Esophagus muscularis mucosa (tissue), 4 donors: Measurements from ENCODE around the gene WSCD2. TPM values are rescaled to one million over a fixed set of nuclear protein-coding genes. Genes with fewer than 3 reads are reported as not detected.

ENCODE experiments used
- DNase-seq: peaks from one replicate; pipeline ENCODE4 v3.0.0-alpha.2; 2017; ENCODE audit errors: extremely low spot score
- H3K27ac ChIP-seq, 4 donors: fragments of 200-600 bp; sonication (generic); replicated peaks in 1 of 4; 1 replicate in 3 of 4; 2 replicates in 1 of 4; pipeline ENCODE4 v1.5.1; 2016 to 2019; ENCODE audit warnings: mild to moderate bottlenecking in 1 of 4
- H3K27me3 ChIP-seq, 4 donors: fragments of 200-600 bp; sonication (generic); one replicate each; pipeline versions ENCODE4 v1.5.1 to v1.6.0; 2016 to 2019
- H3K36me3 ChIP-seq, 4 donors: fragments of 200-600 bp; sonication (generic); one replicate each; pipeline ENCODE4 v1.5.1; 2016 to 2019
- H3K4me1 ChIP-seq, 4 donors: fragments of 200-600 bp; sonication (generic); one replicate each; pipeline ENCODE4 v1.5.1; 2016 to 2019
- H3K4me3 ChIP-seq, 4 donors: fragments of 200-600 bp; sonication (generic); 1 replicate in 2 of 4; 2 replicates in 2 of 4; pipeline ENCODE4 v1.5.1; 2016 to 2019; ENCODE audit warnings: mild to moderate bottlenecking in 4 of 4, moderate library complexity in 1 of 4
- H3K9me3 ChIP-seq, 4 donors: fragments of 200-600 bp; sonication (generic); 1 replicate in 3 of 4; 2 replicates in 1 of 4; pipeline ENCODE4 v1.5.1; 2016 to 2019
- EP300 ChIP-seq: sonication (generic); formaldehyde crosslinking; IDR thresholded peaks from one replicate; pipeline ENCODE4 v1.6.1; 2017; ENCODE audit warnings: antibody characterized with exemption
- POLR2A ChIP-seq: fragments of 450-650 bp; IDR thresholded peaks from one replicate; pipeline ENCODE4 v1.6.1; 2017; ENCODE audit warnings: antibody characterized with exemption, moderate library complexity, mild to moderate bottlenecking, low read depth
- POLR2AphosphoS5 ChIP-seq, 2 donors: sonication (generic); formaldehyde crosslinking; IDR thresholded peaks; one replicate each; pipeline ENCODE4 v1.6.1; 2017; ENCODE audit warnings: antibody characterized with exemption in 2 of 2
- WGBS: methylation state at CpG from one replicate; pipeline ENCODE4 v1.1.5; 2018; 5-methylcytosine and 5-hydroxymethylcytosine counted together
- intact Hi-C: fragments of 100-400 bp; cut with DNase I; formaldehyde crosslinking; loops from one replicate; pipeline ENCODE4 v1.15.1; 2023
- total RNA-seq, 4 donors: library from RNA; depleted of rRNA; stranded (reverse); fragments of >200 nt; gene quantifications; one replicate each; pipeline versions ENCODE4 v1.1.0 to v1.2.1, GENCODE V29; 2016
- TF ChIP-seq, protein P1 (sequence below), 3 experiments: fragments of 200-600 bp in 2 of 3; fragments of 450-650 bp in 1 of 3; sonication (generic) in 2 of 3; IDR thresholded peaks; one replicate each; pipeline ENCODE4 v1.5.1; 2017 to 2019; ENCODE audit warnings: antibody characterized with exemption in 3 of 3, mild to moderate bottlenecking in 2 of 3, moderate library complexity in 1 of 3

Gene WSCD2
- total RNA-seq, 4 donors from 2014 or later, result 24.7 to 47.9 (median 30.4) TPM

DNA sequence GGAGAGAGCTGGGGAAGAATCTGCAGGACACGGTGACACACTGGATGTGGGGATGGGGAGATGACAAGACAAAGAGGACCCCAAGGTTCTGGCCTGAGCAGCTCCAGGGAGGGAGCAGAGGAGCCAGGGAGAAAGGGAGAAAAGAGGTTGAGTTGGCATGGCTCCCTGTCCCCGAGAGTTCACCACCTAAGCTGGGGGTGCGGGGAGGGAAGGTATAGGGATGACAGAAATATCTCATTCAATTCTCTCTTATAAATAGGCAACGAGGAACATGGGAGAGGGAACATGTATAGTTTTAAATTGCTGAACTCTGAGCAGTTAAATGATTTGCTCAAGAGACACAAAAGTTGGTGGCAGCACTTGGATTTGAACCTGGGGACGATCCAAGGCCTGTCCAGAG lies 124.9 kb downstream of the WSCD2 start:
- TF ChIP-seq POLR2A (no peak), POLR2AphosphoS5 (IDR thresholded peaks at IDR 0.05) (no peak), EP300 (no peak)
- TF ChIP-seq, protein P1, sequence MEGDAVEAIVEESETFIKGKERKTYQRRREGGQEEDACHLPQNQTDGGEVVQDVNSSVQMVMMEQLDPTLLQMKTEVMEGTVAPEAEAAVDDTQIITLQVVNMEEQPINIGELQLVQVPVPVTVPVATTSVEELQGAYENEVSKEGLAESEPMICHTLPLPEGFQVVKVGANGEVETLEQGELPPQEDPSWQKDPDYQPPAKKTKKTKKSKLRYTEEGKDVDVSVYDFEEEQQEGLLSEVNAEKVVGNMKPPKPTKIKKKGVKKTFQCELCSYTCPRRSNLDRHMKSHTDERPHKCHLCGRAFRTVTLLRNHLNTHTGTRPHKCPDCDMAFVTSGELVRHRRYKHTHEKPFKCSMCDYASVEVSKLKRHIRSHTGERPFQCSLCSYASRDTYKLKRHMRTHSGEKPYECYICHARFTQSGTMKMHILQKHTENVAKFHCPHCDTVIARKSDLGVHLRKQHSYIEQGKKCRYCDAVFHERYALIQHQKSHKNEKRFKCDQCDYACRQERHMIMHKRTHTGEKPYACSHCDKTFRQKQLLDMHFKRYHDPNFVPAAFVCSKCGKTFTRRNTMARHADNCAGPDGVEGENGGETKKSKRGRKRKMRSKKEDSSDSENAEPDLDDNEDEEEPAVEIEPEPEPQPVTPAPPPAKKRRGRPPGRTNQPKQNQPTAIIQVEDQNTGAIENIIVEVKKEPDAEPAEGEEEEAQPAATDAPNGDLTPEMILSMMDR (IDR thresholded peaks at IDR 0.05), result no peak
- no peak for DNase-seq
- 49% methylated on average over 5 of the region's 5 CpGs for WGBS
- H3K4me1 ChIP-seq, result peaks cover 0 to 15% (median 3%) of the 10 kb centered on the region in 4 donors
- H3K9me3 ChIP-seq, result peaks cover 0 to 1% (median 0%) of the 10 kb centered on the region in 4 donors
- intact Hi-C loops, result no loop called here
- peaks cover 0 to 4% (median under 1%) of the 10 kb centered on the region in 4 donors for H3K36me3 ChIP-seq
- H3K4me3 ChIP-seq, result no peak overlapping the region
- H3K27me3 ChIP-seq, result peaks cover 0 to 45% (median 0%) of the 10 kb centered on the region in 4 donors
- H3K27ac ChIP-seq, result no peak overlapping the region

DNA sequence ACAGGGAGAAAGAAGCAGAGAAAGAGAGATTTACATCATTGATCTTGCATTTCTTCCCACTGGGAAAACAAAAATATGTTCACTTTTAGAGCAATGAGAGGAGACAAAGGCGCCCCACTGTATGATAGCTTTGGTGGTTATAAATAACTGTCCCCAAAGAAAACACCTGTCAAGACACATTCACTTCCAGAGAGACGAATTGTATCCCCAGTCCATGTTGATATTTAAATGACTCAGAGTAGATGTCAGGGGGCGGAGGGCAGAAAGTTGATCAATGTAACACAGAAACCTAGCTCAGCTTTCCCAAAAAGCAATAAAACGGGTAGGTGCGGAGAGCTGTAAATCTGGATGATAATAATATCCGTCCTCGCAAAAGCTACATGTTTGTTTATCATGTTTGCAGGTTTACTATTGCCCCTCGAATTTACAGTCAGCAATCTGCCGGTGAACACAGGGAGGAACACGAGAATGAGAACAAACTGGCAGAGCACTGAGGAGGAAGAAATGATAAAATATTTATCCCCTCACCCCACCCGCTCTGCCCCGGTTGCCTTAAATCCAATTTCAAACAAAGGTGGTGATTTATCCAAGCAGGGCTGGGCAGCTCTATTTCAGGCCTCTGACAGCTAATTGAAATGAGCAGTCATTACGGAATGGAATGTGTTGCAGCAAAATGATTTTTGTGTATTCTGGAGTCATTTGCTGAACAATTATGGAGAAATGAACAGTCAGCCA lies 125.6 kb downstream of the WSCD2 start:
- 53% methylated on average over 13 of the region's 13 CpGs for WGBS
- Histone ChIP-seq H3K9me3 (peaks cover 0 to 5% (median 3%) of the 10 kb centered on the region in 4 donors), H3K27ac (no peak overlapping the region), H3K36me3 (no peaks in the 10 kb centered on the region), H3K4me1 (peaks cover 0 to 15% (median 3%) of the 10 kb centered on the region in 4 donors), H3K4me3 (no peak overlapping the region), H3K27me3 (peaks cover 0 to 45% (median 0%) of the 10 kb centered on the region in 4 donors)
- TF ChIP-seq, protein P1 (IDR thresholded peaks at IDR 0.05), result no peak
- TF ChIP-seq POLR2AphosphoS5 (IDR thresholded peaks at IDR 0.05) (no peak), EP300 (no peak), POLR2A (no peak)
- no peak for DNase-seq
- intact Hi-C loops, result no loop called here

DNA sequence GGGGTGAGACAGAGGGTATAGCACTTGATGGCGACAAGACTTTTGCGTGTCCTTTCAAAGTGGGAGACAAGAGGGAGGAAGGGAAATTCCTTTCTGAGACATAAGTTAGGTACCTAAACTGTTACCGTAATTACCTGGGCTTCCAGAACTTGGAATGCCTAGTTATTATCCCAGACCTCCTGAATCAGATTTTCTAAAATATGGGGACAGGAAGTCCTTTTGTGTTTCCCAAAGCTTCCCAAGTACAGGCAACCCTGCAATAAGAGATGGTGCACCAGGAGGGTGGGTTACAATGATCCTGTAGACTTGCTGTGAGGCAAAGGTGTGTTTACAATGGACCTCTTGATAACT lies 126.1 kb downstream of the WSCD2 start:
- no peak for DNase-seq
- Histone ChIP-seq H3K27ac (no peak overlapping the region), H3K27me3 (peaks cover 0 to 45% (median 0%) of the 10 kb centered on the region in 4 donors), H3K4me3 (no peak overlapping the region), H3K9me3 (peaks cover 0 to 10% (median 8%) of the 10 kb centered on the region in 4 donors), H3K4me1 (peaks cover 0 to 15% (median 3%) of the 10 kb centered on the region in 4 donors), H3K36me3 (no peaks in the 10 kb centered on the region)
- intact Hi-C loops, result no loop called here
- 48% methylated on average over 3 of the region's 3 CpGs for WGBS
- TF ChIP-seq POLR2A, result no peak
- TF ChIP-seq, protein P1 (IDR thresholded peaks at IDR 0.05), result no peak

DNA sequence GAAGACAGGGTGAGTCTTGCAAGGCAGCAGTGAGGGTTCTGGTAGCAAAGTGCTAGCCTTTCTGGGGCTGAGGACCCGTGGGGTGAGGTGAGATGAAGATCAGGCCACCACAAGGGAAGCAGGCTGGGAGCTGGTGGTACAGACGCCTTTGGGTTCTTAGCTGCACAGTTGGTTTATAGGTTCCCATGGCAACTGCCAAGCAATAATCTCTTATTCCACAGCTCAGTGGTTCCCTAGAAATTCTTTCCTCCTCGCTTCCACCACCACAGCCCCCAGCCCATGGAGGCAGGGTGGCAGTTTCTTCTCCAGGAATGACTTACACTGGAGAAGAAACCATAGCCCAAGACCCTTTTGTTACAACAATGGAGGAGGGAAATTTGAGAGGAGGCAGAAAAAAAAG lies 127.9 kb downstream of the WSCD2 start:
- Histone ChIP-seq H3K36me3 (no peaks in the 10 kb centered on the region), H3K9me3 (peaks cover 0 to 27% (median 21%) of the 10 kb centered on the region in 4 donors), H3K4me3 (no peak overlapping the region), H3K4me1 (peaks cover 0 to 15% (median 3%) of the 10 kb centered on the region in 4 donors), H3K27ac (no peak overlapping the region), H3K27me3 (peaks cover 0 to 45% (median 0%) of the 10 kb centered on the region in 4 donors)
- 58% methylated on average over 3 of the region's 3 CpGs for WGBS
- TF ChIP-seq POLR2A (no peak), POLR2AphosphoS5 (IDR thresholded peaks at IDR 0.05) (no peak), EP300 (no peak)
- TF ChIP-seq, protein P1 (IDR thresholded peaks at IDR 0.05), result no peak
- intact Hi-C loops, result no loop called here
- no peak for DNase-seq
